Cardiac muscle cell (in vitro differentiated cells and primary cell): ENCODE data around the gene HBQ1. TPM values are rescaled to one million over a fixed set of nuclear protein-coding genes. Genes with fewer than 3 reads are reported as not detected.

Experiments used
- DNase-seq, 2 donors: peaks; one replicate each; pipeline versions ENCODE4 v3.0.0 to v3.0.0-alpha.2; 2010 to 2017; ENCODE audit warnings: low read depth in 1 of 2, low spot score in 1 of 2
- H3K27ac ChIP-seq: fragments of 200-600 bp; sonication (generic); 2 replicates; pipeline ENCODE4 v1.5.1; 2016
- H3K27me3 ChIP-seq: fragments of 200-600 bp; sonication (generic); 2 replicates; pipeline ENCODE4 v1.6.0; 2016; ENCODE audit warnings: control low read depth
- H3K36me3 ChIP-seq: fragments of 200-600 bp; sonication (generic); 2 replicates; pipeline ENCODE4 v1.5.1; 2016; ENCODE audit warnings: control low read depth
- H3K4me1 ChIP-seq: fragments of 200-600 bp; sonication (generic); 2 replicates; pipeline ENCODE4 v1.8.1; 2017; ENCODE audit warnings: low read depth, mild to moderate bottlenecking, mixed run types
- H3K4me3 ChIP-seq: fragments of 200-600 bp; sonication (generic); 2 replicates; pipeline ENCODE4 v1.5.1; 2016; ENCODE audit warnings: mild to moderate bottlenecking
- H3K9me3 ChIP-seq: fragments of 200-600 bp; sonication (generic); 2 replicates; pipeline ENCODE4 v1.5.1; 2017; ENCODE audit warnings: low read depth, mild to moderate bottlenecking, control low read depth
- polyA plus RNA-seq: library from polyadenylated mRNA; unstranded; fragments of >200 nt; fragmentation: Nextera tagmentation; extraction: Ambion mirVana; gene quantifications from 2 replicates; pipeline ENCODE4 v1.2.1, GENCODE V29; 2016
- total RNA-seq: library from RNA; depleted of rRNA; stranded (reverse); fragments of >200 nt; gene quantifications from 2 replicates; pipeline ENCODE4 v1.2.3, GENCODE V29; 2016
- TF ChIP-seq, protein P1 (sequence below): IDR thresholded peaks from 2 replicates; pipeline ENCODE4 v1.5.1; 2012; ENCODE audit warnings: low read depth, mild to moderate bottlenecking, low read length

HBQ1 gene
- total and polyA plus RNA-seq, 2 experiments from 2014 or later = 0.76 to 2.0 TPM

DNA sequence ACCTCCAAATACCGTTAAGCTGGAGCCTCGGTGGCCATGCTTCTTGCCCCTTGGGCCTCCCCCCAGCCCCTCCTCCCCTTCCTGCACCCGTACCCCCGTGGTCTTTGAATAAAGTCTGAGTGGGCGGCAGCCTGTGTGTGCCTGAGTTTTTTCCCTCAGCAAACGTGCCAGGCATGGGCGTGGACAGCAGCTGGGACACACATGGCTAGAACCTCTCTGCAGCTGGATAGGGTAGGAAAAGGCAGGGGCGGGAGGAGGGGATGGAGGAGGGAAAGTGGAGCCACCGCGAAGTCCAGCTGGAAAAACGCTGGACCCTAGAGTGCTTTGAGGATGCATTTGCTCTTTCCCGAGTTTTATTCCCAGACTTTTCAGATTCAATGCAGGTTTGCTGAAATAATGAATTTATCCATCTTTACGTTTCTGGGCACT lies 2.9 kb upstream of the HBQ1 start:
- peak in 1 of 2 donors; percentile 28 for DNase-seq
- Histone ChIP-seq H3K9me3 (no peaks in the 10 kb centered on the region), H3K4me3 (no peak overlapping the region), H3K36me3 (no peaks in the 10 kb centered on the region), H3K27me3 (peaks cover 64% of the 10 kb centered on the region), H3K4me1 (no peaks in the 10 kb centered on the region), H3K27ac (no peak overlapping the region)
- TF ChIP-seq, protein P1, sequence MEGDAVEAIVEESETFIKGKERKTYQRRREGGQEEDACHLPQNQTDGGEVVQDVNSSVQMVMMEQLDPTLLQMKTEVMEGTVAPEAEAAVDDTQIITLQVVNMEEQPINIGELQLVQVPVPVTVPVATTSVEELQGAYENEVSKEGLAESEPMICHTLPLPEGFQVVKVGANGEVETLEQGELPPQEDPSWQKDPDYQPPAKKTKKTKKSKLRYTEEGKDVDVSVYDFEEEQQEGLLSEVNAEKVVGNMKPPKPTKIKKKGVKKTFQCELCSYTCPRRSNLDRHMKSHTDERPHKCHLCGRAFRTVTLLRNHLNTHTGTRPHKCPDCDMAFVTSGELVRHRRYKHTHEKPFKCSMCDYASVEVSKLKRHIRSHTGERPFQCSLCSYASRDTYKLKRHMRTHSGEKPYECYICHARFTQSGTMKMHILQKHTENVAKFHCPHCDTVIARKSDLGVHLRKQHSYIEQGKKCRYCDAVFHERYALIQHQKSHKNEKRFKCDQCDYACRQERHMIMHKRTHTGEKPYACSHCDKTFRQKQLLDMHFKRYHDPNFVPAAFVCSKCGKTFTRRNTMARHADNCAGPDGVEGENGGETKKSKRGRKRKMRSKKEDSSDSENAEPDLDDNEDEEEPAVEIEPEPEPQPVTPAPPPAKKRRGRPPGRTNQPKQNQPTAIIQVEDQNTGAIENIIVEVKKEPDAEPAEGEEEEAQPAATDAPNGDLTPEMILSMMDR = no peak

DNA sequence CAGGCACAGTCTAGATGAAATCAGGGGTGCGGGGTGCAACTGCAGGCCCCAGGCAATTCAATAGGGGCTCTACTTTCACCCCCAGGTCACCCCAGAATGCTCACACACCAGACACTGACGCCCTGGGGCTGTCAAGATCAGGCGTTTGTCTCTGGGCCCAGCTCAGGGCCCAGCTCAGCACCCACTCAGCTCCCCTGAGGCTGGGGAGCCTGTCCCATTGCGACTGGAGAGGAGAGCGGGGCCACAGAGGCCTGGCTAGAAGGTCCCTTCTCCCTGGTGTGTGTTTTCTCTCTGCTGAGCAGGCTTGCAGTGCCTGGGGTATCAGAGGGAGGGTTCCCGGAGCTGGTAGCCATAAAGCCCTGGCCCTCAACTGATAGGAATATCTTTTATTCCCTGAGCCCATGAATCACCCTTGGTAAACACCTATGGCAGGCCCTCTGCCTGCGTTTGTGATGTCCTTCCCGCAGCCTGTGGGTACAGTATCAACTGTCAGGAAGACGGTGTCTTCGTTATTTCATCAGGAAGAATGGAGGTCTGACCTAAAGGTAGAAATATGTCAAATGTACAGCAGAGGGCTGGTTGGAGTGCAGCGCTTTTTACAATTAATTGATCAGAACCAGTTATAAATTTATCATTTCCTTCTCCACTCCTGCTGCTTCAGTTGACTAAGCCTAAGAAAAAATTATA lies 2.1 kb upstream of the HBQ1 start:
- Histone ChIP-seq H3K9me3 (no peaks in the 10 kb centered on the region), H3K4me3 (no peak overlapping the region), H3K27me3 (peaks cover 63% of the 10 kb centered on the region), H3K27ac (no peak overlapping the region), H3K4me1 (no peaks in the 10 kb centered on the region), H3K36me3 (no peaks in the 10 kb centered on the region)
- TF ChIP-seq, protein P1 = no peak
- DNase-seq = no peak

DNA sequence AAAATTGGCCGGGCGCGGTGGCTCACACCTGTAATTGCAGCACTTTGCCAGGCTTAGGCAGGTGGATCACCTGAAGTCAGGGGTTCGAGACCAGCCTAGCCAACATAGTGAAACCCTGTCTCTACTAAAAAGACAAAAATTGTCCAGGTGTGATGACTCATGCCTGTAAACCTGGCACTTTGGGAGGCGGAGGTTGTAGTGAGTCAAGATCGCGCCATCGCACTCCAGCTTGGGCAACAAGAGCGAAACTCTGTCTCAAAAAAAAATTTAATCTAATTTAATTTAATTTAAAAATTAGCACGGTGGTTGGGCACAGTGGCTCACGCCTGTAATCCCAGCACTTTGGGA lies 1.6 kb upstream of the HBQ1 start:
- Histone ChIP-seq H3K9me3 (no peaks in the 10 kb centered on the region), H3K4me1 (no peaks in the 10 kb centered on the region), H3K27me3 (peaks cover 58% of the 10 kb centered on the region), H3K4me3 (no peak overlapping the region), H3K27ac (no peak overlapping the region), H3K36me3 (no peaks in the 10 kb centered on the region)
- TF ChIP-seq, protein P1 = no peak
- DNase-seq = no peak

DNA sequence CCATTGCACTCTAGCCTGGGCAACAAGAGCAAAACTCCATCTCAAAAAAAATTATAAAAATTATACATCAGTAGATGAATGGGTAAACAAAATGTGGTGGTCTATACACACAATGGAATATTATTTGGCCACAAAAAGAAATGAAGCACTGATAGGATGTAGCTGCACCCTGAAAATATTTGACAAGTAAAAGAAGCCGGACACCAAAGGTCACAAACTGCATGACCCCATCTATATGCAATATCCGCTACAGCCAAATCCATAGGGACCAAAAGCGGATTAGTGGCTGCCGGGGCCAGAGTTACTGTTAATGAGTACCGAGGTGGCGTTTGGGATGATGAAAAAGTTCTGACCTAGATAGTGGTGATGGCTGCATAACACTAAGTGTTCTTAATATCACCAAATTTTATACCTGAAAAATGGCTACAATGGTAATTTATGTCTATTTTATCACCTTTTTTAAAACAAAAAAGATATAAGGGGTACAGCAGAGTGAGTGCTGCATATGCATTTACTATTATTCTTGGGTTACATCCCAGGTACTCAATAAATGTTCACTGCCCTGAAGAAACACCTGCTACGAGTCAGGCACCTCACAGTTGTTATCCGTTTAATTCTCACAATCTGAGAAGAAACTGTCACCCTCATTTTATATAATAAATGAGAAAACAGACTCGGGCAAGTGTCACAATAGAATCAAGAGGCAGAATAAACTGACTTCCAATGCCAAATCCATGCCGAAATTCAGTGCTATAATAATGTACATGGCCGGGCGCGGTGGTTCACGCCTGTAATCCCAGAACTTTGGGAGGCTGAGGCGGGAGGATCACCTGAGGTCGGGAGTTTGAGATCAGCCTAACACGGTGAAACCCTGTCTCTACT lies 807 bp upstream of the HBQ1 start:
- Histone ChIP-seq H3K4me1 (no peaks in the 10 kb centered on the region), H3K9me3 (no peaks in the 10 kb centered on the region), H3K27me3 (peaks cover 53% of the 10 kb centered on the region), H3K4me3 (no peak overlapping the region), H3K36me3 (no peaks in the 10 kb centered on the region), H3K27ac (no peak overlapping the region)
- no peak for DNase-seq
- TF ChIP-seq, protein P1 = no peak

DNA sequence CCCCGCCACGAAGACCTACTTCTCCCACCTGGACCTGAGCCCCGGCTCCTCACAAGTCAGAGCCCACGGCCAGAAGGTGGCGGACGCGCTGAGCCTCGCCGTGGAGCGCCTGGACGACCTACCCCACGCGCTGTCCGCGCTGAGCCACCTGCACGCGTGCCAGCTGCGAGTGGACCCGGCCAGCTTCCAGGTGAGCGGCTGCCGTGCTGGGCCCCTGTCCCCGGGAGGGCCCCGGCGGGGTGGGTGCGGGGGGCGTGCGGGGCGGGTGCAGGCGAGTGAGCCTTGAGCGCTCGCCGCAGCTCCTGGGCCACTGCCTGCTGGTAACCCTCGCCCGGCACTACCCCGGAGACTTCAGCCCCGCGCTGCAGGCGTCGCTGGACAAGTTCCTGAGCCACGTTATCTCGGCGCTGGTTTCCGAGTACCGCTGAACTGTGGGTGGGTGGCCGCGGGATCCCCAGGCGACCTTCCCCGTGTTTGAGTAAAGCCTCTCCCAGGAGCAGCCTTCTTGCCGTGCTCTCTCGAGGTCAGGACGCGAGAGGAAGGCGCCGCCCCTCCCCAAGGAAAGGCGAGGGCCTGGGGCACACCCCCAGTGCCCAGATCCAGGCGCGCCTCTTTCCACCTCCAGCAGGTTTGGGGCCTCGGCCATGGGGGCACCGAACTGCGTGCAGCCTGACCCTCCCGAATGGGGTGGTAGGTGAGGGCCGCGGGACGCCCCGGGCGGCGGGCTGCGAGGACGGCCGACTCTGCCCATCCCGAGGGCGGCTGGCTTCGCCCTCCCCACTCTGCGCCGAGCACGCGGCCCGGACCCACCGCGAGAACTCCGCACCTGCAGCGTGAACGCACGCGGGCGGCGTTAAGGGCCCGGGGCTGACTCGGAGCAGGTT lies 664 bp downstream of the HBQ1 start:
- TF ChIP-seq, protein P1 = no peak
- H3K4me3 ChIP-seq = peak overlapping the region; percentile 17
- peaks cover 38% of the 10 kb centered on the region for H3K27me3 ChIP-seq
- H3K36me3 ChIP-seq = no peaks in the 10 kb centered on the region
- H3K4me1 ChIP-seq = no peaks in the 10 kb centered on the region
- DNase-seq = peak; percentile 66 to 86
- H3K9me3 ChIP-seq = no peaks in the 10 kb centered on the region
- H3K27ac ChIP-seq = no peak overlapping the region
